Right lobe of liver (tissue), 4 donors: ENCODE measurements around the gene POMC.

Source experiments
- CTCF ChIP-seq, 4 donors: fragments of 200-600 bp in 3 of 4; fragments of 450-650 bp in 1 of 4; IDR thresholded peaks; one replicate each; pipeline versions ENCODE4 v1.5.1 to v1.8.0; 2016 to 2022; ENCODE audit warnings: antibody characterized with exemption in 4 of 4, mild to moderate bottlenecking in 2 of 4
- POLR2A ChIP-seq: fragments of 450-650 bp; IDR thresholded peaks from one replicate; pipeline ENCODE4 v1.6.1; 2017; ENCODE audit warnings: antibody characterized with exemption, mild to moderate bottlenecking
- donor health status: DM: no; HTN: no; CAD: no.
- donor health status: DM: no; HTN: no; CAD: no.
- donor health status: DM: no; HTN: yes; CAD: no.

GRCh38 chr2:25132299-25132635 is 36.1 kb downstream of the POMC start:
- TF ChIP-seq CTCF (IDR thresholded peaks at IDR 0.05), result no peak
- no peak for TF ChIP-seq POLR2A
